HG03135 (cell line): ENCODE data around the gene FGD6.
A peak's percentile ranks its signal among the peaks of the same experiment; 100 is the strongest.
"Not testable (repeated sequence)": the region's sequence is repeated elsewhere in the genome, so short reads cannot be mapped to it uniquely, and the experiment has no call there.

Experiments used
- ATAC-seq: cut with Tn5 transposase; IDR thresholded peaks from one replicate; pipeline ENCODE4 v1.9.1; 2021; ENCODE audit warnings: mild to moderate bottlenecking, moderate library complexity; ENCODE audit not compliant: unreplicated experiment

Gene FGD6

DNA sequence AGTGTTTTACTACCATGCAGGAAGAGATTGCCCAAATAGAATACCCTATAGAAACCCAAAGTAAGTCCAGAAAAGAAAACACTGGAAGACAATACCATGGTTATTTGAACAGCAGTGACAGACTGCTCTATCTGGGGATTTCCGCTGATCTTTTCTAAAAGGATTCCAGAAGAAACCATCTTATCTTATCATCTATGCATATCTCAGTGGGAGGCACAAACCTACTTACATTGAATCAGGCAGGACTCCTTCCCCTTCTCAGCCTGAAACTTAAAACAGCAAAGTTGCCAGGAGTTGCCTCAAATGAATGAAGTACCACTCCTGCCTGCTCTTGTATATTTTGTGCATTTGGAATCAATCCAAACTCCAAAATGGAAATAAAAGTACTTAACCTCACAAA, 87.2 kb downstream of the FGD6 start:
- no peak for ATAC-seq

DNA sequence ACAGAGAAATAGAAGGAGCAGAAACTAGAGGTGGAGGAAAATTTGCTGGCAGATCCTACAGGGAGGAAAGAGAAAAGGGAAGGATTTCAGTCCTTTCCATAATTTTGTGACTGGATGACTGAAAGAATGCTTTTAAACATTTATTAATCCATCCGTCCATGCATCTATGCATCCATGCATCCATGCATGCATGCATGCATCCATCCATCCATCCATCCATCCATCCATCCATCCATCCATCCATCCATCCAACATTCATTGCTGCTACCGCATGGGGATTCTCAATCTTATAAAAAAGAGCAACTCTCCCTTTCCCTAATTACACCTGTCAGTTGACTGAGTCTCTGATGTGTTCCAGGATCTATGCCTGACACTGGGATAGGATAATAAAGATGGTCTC, 88.2 kb downstream of the FGD6 start:
- no peak for ATAC-seq

DNA sequence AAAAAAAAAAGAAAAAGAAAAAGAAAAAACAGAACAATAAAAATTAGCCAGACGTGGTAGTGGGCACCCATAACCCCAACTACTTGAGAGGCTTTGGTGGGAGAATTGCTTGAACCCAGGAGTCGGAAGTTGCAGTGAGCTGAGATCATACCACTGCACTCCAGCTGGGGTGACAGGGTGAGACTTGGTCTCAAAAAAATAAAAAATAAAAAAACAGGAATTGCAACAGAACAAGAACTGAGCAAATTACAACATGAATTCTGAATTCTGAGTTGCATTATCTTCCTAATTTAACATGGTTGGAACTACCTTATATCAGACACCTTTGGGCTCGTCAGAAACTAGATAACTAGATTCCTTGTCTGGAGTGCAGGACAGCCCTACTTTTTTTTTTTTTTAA, 90.5 kb downstream of the FGD6 start:
- ATAC-seq: no peak

DNA sequence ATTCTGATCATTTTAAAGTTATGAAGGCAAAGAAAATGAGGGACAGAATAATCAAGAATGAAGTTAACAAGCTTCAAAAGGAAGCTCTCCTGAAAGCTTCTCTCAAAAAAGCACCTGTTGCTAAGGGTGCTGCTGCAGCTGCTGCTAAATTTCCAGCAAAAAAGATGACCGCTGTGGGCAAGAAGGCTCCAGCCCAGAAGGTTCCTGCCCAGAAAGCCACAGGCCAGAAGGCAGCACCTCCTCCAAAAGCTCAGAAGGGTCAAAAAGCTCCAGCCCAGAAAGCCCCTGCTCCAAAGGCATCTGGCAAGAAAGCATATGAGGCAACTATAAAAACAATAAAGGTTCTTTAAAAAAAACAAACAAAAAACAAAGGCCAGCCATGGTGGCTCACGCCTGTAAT, 91.2 kb downstream of the FGD6 start:
- no peak for ATAC-seq

DNA sequence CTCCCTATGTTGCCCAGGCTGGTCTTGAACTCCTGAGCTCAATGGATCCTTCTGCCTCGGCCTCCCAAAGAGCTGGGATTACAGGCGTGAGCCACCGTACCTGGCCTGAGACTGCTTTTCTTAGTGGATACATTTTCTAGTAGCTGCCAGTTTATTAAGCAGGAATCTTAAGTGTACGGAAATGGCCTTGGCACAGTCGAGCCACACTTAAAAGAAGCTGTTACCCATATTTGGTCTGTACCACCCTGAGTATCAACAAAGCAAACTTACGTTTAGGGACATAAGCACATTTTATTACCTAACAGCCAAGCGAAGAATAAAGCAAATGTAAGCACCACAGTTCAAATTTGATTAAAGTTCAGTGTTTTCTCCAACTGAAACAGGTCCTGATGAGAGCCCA, 93.2 kb downstream of the FGD6 start:
- no peak for ATAC-seq

DNA sequence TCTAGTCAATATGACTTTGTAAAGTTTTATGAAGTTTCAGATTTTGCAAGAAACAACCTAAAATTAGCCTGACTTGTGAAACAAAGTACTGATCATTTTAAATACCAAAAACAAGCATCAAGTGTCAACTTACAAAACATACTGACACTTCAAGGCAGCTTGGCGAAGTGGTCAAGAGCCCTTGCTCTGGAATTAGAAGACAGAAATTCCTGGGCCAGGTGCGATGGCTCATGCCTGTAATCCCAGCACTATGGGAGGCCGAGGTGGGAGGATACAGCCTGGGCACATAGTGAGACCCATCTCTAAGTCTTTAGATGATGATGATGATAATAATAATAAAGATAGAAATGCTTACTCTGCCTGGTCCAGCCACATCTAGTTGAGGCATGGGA, 98.5 kb downstream of the FGD6 start:
- ATAC-seq: no peak

DNA sequence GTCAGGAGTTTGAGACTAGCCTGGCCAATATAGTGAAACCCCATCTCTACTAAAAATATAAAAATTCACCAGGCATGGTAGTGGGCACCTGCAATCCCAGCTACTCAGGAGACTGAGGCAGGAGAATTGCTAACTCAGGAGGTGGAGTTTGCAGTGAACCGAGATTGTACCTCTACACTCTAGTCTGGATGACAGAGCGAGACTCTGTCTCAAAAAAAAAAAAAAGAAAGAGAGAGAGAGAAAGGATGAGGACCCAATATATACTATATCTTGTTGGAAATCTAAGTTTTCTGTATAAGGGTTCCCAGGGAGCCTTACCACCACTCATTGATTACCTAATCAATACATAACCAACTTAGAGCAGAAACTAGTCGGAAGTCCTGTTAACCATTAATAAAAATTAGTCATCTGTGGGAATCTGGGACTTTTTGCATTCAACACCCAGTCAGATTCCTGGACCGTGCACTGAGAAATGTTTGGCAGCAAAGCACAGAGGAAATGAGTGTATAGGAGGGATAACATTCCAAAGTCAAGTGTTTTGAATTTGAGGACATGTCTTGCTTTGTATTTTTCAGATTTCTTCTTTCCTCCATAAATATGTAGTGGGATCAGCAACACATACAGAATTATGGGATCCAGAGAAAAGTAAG, 99.0 kb downstream of the FGD6 start:
- ATAC-seq: no peak

DNA sequence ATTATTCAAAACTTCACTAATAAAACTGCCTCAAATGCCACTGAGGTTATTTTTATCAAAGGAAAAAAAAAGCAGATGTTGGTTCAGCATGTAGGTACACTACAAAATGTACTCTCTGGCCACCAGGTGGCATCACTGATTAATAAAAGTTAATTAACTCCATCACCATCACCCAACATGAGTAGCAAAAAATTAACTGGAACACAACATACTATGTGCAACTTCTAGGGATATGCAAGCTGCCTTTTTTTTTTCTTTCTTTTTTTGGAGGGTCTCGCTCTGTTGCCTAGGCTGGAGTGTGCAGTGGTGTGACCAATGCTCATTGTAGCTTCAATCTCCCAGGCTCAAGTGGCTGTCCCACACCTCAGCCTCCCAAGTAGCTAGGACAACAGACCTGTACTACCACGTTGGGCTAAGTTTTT, 100.1 kb downstream of the FGD6 start:
- ATAC-seq: no peak

DNA sequence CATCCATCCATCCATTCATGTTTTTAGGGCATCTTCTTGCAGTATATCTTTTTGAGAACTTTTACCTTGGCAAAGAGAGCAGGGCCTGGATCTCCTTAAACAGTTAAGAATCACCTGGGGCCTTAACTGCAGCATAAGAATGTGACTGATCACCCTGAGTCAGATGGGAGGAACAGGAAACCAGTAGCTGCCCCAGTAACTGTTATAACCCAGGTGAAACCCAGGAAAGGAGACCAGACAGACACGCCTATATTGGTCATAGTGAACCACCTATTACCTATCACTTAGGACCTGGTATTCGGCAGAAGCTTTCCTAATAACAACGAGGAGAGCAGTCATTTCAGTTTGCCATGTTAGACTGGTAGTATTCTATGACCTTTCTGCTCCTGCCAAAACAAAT, 100.5 kb downstream of the FGD6 start:
- no peak for ATAC-seq

DNA sequence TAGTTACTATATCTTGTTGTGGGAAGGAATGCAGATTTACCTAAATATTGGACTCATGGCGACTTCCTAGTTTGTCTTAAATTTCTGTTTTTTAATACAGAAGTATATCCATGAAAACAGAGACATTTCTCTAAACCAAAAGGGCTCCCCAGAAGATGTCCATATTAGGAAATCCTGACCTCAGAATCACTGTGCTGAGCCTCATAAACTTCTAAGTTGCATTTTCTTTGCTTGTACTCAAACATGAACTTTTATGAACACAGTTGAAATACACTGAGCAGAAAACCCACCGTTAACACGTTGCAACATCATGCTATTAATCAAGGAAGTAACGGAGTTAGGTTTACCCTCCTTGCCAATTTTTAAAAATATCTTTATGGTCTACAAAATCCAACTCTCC, 100.9 kb downstream of the FGD6 start:
- ATAC-seq: no peak

DNA sequence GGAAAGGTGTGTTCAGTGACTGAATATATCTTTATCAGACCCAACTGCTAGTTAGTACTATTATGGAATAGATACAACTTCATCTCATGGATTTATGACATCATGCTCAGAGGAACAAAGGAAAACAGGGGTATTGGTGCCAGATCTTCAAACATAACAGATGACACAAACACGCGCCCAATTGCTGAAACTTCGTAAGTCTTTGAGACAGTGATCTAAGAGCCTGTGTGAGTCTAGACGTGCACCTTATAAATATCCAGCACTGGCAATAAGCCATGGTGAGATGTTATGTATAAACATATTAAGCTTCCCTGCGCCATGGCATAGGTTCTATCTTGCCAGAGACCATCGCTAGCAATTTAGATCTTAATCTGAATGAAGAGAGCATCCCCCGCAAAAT, 101.6 kb downstream of the FGD6 start:
- ATAC-seq: no peak

DNA sequence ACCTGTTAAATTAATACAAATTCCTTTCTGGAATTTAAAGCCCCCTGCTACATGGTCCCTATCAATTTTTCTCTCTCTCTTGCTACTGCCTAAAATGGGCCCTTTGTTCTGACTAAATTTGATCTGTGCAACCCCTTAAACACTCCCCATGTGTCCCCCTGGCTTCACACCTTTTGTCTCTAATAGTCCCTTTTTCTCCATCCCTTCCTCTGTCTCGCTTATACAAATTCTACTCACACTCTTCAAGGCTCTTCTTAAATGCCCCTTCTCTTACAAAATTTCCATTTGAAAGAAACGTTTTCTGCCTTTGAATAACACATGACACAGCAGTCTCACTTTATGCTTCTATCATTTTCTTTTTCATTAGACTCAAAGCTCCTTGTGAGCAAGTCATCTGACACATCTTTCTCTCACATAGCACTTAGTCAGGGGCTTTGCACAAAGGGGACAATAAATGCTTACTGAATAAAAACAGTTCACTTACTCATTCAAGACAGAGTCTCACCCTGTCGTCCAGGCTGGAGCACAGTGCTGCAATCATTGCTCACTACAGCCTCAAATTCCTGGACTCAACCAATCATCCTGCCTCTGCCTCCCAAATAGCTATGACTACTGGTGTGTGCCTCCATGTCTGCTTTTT, 102.4 kb downstream of the FGD6 start:
- ATAC-seq: no peak

DNA sequence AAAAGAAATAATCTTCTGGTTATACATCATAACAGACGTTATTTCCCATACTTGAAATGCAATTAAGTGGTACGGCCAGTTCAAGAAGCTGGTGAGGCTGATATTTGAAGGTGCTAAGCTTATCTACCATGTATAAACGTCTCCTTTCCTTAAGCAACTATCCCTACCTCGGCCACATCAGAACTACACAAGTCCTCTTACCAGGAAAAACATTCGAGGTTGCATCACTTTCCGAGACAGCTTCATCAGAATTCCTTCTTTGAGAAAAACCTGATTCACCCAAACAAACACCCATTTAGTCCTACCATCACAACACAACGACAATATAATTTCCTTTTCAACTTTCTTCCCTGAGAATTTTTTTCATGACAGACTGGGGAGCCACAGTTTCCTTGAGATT, 109.9 kb downstream of the FGD6 start:
- ATAC-seq: no peak

DNA sequence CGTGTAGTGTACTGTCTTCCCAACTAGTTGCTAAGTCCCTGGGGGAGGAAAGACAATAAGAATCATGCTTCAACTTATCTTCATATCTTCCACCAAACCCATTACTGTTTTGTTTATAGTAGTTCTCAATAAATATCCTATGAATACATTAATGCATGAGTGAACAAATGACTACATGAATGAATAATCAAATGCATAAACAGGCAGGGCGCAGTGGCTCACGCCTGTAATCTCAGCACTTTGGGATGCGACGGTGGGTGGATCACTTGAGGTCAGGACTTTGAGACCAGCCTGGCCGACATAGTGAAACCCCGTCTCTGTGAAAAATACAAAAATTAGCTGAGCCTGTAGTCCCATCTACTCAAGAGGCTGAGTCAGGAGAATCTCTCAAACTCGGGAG, 111.7 kb downstream of the FGD6 start:
- ATAC-seq: no peak

DNA sequence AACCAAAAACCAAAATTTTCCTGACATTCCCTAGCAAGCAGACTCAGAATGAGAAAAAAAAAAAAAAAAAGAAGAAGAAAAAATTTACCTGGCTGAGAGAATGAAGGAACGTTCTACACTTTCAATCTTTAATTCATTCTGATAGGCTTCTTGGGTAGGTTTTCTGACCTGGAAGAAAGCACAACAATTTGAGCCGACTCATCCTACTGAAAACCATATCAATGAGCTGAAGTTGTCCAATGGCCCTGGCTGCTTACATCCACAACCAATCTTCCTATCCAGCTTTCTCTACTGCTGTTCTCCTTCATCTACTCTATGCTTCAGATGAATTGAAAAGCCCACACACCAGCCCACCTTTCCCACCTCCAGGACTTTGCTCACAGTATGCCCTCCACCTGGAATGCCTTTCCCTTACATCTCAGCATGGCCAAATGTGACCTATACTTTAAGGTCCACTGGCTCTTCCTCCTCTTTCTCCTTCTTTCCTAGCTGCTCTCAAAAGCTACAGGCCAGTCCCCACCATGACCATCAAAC, 112.3 kb downstream of the FGD6 start:
- no peak for ATAC-seq

DNA sequence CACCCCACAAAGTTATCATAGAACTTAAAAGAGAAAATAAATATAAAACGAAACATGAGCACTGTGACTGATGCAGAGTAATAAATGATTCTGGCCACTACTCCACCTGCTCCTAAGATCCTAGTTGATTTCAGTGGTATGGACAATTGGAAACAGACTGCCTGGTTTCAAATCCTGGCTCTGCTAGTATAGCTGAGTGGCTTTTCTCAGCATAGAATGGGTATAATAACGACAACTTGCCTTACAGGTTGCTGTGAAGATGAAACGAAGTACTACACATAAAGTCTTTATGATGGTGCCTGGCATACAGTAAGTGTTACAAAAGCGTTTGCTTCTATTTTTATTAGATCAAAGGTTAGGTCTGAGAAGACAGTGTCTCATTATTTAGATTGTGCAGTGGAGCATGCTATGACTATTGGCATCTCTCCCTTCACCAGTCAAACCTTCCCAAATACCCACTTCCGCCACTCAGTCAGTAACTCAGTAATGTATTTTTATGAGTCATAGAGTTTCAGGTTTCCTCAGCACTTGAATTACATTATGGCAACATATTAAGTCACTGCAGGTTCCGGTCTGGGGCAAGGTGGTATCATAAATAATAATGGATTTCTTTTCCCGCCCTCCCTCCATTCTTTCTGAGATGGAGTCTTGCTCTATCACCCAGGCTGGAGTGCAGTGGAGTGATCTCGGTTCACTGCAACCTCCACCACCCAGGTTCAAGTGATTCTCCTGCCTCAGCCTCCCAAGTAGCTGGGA, 114.2 kb downstream of the FGD6 start:
- peak; percentile 95 for ATAC-seq

DNA sequence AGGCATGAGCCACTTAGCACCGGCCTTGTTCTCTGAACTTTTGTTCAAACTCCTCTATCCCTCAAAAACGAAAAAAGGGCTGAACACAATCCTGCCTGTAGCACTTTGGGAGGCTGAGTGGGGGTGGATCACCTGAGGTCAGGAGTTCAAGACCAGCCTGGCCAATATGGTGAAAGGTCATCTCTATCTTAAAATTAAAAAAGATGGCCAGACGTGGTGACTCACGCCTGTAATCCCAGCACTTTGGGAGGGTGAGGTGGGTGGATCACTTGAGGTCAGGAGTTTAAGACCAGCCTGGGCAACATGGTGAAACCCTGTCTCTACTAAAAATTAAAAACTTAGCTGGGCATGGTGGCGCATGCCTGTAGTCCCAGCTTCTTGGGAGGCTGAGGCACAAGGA, 115.3 kb downstream of the FGD6 start:
- not testable (repeated sequence) for ATAC-seq

DNA sequence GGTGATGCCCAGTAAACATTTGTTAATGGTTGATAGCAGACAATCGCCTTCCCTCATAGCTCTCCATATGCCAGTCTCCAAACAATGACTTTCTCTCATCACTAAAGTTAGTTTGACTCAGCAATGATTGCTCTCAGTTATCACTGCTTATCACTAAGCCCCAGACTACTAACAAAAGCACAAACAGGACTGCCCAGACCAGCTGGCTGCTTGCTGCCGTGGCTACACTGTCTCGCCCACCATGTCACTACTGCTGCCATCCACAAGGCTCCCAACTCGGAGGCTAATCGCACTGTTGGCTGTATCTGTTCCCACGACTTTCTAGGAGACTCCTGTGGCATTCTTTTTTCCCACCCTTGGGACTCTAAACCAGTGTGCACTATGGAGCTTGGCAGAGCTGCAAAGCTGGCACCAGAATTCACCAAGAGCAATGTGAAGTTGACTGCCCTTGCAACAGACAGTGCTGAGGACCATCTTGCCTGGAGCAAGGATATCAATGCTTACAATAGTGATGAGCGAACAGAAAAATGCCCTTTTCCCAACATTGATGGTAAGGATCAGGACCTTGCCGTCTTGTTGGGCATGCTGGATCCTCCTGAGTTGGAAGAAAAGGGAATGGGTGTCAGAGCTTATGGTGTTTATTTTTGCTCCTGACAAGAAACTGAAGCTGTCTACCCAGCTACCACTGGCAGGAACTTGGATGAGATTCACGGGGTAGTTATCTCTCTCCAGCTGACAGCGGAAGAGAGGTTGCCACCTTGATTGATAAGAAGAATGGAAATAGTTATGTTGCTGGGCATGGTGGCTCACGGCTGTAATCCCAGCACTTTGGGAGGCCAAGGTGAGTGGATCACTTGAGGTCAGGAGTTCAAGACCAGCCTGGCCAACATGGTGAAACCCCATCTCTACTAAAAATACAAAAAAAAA, 116.7 kb downstream of the FGD6 start:
- no peak for ATAC-seq

DNA sequence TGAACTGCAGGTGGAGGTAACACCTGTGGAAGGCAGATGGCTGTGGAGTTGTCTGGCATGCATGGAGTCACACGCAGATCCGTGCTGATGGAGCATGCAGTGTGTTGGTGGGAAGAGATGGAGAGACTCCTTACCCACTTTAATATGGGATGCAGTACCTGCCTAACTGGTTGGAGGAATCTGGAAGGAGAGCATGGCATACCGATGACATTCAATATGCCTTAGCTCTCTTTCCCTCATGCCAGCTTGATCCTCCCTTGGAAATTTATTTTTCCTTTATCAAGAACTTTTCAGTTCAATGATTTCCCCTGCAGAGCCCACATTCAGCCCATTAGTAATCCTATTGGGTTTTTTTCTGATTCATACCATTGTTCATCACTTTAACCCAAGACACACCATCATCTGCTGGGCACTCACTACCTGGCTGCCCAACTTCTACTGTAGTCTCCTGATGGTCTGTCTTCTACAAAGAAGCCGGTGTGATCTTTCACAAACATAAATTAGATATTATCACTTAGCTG, 117.9 kb downstream of the FGD6 start:
- no peak for ATAC-seq

DNA sequence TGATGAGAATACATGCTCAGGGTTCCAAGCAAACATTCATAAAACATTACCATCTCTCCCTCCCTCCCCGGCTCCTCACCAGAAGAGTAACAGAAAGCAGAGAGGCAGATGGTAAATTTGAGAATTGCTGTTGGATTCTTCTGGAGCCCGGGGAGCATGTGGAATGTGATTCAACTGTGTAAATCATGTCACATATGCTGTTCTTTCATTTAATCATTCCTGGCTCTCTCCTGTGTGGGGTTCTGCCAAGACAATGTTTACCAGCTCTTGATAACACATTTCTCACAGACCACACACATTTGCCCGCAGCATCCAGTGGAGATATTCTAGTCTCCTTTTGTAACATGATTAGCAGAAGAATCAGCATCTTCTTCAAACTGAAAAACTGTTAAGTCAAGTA, 120.4 kb downstream of the FGD6 start:
- ATAC-seq: no peak

DNA sequence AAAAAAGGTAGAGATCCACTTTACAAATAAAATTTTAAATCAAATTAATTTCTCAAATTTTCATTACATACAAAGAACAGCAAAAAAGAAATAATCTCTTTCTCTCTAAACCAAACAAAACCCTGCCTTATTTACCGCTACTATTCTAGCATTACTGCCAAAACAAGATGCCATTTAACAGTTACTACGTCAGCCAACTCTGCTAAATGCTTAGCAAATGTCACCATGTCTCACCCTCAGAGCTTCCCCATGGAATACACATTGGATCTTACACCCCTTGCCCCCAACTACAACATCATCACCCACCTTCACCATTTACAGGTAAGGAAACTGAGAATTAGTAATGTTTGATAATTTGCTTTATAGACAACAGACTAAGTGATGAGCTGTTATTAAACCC, 120.9 kb downstream of the FGD6 start:
- no peak for ATAC-seq
